Measurements from ENCODE around the gene FNDC3B. TPM values are rescaled to one million over a fixed set of nuclear protein-coding genes. Genes with fewer than 3 reads are reported as not detected.

The FNDC3B gene
- total RNA-seq, 1 donor from 2014 or later: 71.3 TPM

DNA sequence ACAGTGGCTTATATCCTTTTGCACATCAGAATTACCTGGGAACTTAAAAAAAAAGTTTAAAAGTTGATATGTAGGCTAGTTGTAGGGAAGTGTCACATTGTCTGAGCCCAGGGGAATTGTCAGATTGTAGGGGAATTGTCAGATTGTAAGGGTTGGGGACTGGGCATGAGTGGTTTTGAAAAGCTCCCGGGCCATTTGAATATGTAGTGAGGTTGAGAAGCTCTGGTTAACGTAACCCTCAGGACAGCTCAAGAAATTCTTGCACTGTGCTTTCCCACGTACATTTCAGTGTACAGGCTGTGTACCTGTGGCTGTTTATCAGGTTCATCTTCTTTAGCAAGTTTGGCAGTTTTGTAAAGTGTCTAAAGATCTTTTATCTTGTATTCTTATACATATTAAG, 107.0 kb downstream of the FNDC3B start:
- no peak for DNase-seq (ENCODE audit: low read depth)
- Histone ChIP-seq H3K27me3 (ENCODE audit: control insufficient read depth, insufficient read depth, low read length) (no peaks in the 10 kb centered on the region), H3K36me3 (ENCODE audit: control insufficient read depth, insufficient read depth, low read length) (no peaks in the 10 kb centered on the region), H3K4me3 (ENCODE audit: low read depth, low read length) (no peak overlapping the region)
- TF ChIP-seq, protein P1, sequence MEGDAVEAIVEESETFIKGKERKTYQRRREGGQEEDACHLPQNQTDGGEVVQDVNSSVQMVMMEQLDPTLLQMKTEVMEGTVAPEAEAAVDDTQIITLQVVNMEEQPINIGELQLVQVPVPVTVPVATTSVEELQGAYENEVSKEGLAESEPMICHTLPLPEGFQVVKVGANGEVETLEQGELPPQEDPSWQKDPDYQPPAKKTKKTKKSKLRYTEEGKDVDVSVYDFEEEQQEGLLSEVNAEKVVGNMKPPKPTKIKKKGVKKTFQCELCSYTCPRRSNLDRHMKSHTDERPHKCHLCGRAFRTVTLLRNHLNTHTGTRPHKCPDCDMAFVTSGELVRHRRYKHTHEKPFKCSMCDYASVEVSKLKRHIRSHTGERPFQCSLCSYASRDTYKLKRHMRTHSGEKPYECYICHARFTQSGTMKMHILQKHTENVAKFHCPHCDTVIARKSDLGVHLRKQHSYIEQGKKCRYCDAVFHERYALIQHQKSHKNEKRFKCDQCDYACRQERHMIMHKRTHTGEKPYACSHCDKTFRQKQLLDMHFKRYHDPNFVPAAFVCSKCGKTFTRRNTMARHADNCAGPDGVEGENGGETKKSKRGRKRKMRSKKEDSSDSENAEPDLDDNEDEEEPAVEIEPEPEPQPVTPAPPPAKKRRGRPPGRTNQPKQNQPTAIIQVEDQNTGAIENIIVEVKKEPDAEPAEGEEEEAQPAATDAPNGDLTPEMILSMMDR (IDR thresholded peaks at IDR 0.05; ENCODE audit: insufficient read depth, low read length, poor library complexity, severe bottlenecking): no peak

DNA sequence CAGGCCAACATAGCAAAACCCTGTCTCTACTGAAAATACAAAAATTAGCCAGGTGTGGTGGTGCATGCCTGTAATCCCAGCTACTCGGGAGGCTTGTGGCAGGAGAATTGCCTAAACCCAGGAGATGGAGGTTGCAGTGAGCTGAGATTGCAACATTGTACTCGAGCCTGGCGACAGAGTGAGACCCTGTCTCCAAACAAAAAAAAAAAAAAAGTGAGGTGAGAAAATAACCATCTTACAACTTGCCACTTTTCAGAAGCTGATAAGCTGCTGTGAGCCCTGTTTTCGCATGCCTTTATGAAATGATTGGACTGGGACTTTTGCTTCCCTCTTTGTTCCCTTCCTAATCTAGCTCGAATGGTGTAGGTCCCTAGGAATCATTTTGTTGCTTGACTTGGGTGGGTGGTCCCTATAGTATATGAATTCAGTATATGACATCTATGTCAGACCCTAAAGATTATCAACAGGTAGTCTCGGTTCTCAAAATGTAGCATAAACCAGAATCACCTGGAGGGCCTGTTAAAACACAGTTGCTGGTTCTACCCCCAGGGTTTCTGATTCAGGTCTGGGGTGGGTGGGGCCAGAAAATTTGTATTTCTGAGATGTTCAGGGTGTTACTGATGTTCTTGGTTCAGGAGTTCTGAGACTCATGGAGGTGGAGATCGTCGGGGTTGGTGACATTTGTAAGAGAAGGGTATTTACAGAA, 107.9 kb downstream of the FNDC3B start:
- H3K27me3 ChIP-seq (ENCODE audit: control insufficient read depth, insufficient read depth, low read length): no peaks in the 10 kb centered on the region
- H3K4me3 ChIP-seq (ENCODE audit: low read depth, low read length): no peak overlapping the region
- DNase-seq (ENCODE audit: low read depth): no peak
- TF ChIP-seq, protein P1 (IDR thresholded peaks at IDR 0.05; ENCODE audit: insufficient read depth, low read length, poor library complexity, severe bottlenecking): no peak
- H3K36me3 ChIP-seq (ENCODE audit: control insufficient read depth, insufficient read depth, low read length): no peaks in the 10 kb centered on the region

DNA sequence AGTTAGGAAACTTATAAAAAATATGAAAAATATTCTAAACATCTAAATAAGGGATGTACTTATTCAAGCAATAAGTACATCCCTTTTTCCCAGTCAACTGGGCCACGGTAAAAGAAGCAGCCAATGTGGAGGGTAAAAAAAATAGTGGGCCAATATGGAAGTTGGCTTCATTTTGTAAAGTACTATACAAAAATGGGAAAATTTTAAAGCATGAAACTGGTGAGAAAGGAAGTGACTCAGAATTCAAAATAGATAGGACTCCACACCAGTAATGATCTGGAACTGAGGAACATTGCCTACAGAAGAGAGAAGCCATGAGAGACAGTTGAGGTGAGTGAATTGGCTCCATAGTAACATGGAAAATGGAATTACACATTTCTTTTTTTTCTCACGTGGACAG, 108.9 kb downstream of the FNDC3B start:
- H3K27me3 ChIP-seq (ENCODE audit: control insufficient read depth, insufficient read depth, low read length): no peaks in the 10 kb centered on the region
- TF ChIP-seq, protein P1 (IDR thresholded peaks at IDR 0.05; ENCODE audit: insufficient read depth, low read length, poor library complexity, severe bottlenecking): no peak
- DNase-seq (ENCODE audit: low read depth): no peak
- H3K4me3 ChIP-seq (ENCODE audit: low read depth, low read length): no peak overlapping the region
- H3K36me3 ChIP-seq (ENCODE audit: control insufficient read depth, insufficient read depth, low read length): no peaks in the 10 kb centered on the region

DNA sequence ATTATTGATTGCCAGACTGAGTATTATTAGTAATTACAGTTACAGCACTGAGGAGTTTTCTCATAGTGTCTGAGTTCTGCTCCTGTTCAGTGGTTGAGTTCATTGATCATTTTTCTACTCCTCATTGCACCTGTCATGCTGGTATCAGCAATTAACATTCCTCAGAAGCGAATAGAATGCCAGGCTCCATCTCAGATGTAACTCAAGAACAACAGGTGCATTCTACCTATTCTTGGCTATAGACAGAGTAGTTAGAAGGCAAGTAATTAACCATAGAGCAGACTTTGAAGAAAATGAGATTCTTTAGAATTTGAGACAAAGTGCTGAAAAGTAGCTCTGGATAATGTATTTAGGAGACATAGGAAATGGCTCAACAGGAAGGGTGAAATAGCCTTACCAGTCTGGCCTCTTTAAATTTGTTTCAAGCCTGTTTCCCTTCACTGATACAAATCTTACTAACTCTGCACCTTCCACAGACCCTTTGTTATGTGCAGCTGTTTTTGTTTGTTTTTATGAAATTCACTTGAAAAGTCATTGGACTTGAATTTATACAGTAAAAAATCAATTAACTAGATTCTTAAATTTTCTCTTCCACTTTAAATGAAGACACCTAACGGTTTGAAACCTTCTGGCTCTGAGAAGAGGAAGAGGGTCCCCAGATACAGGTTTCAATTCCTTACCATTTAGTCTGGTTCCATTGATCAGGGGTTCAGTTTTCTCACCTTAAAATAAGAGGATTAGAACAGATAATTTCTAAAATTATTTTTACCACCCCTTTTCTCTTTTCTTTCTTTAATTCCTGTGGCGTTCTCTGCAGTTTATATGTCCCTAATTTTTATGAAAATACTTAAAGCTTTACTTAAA, 109.6 kb downstream of the FNDC3B start:
- no peaks in the 10 kb centered on the region for H3K27me3 ChIP-seq (ENCODE audit: control insufficient read depth, insufficient read depth, low read length)
- TF ChIP-seq, protein P1 (IDR thresholded peaks at IDR 0.05; ENCODE audit: insufficient read depth, low read length, poor library complexity, severe bottlenecking): no peak
- no peak for DNase-seq (ENCODE audit: low read depth)
- no peak overlapping the region for H3K4me3 ChIP-seq (ENCODE audit: low read depth, low read length)
- no peaks in the 10 kb centered on the region for H3K36me3 ChIP-seq (ENCODE audit: control insufficient read depth, insufficient read depth, low read length)

DNA sequence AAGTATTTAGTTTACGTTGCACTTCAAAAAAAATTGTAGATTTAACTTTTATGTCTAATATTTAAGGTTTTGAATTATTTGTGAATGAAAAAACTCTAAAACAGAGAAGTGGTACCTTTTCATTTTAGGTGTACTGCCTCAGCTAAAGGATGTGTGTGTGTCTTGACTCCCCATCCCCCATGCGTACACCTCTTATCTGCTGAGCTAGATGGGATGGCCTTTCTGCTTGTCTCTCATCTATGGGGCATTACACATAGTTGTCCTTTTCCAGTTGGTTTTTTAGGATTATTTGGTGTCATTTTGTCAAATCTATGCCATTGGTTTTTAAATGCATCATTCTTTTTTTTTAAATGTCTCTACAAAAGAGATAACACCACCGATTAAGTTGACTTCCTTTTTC, 110.9 kb downstream of the FNDC3B start:
- Histone ChIP-seq H3K36me3 (ENCODE audit: control insufficient read depth, insufficient read depth, low read length) (no peaks in the 10 kb centered on the region), H3K27me3 (ENCODE audit: control insufficient read depth, insufficient read depth, low read length) (no peaks in the 10 kb centered on the region), H3K4me3 (ENCODE audit: low read depth, low read length) (no peak overlapping the region)
- no peak for DNase-seq (ENCODE audit: low read depth)
- TF ChIP-seq, protein P1 (IDR thresholded peaks at IDR 0.05; ENCODE audit: insufficient read depth, low read length, poor library complexity, severe bottlenecking): no peak

Data from kidney epithelial cell (primary cell).